Superior temporal gyrus (tissue), 1 donor: ENCODE results near the gene BCKDK.
A peak's percentile ranks its signal among the peaks of the same experiment; 100 is the strongest.

Experiments
- DNase-seq: peaks from one replicate; pipeline ENCODE4 v3.0.0-alpha.2; 2016; ENCODE audit errors: extremely low spot score

The BCKDK gene

GRCh38 chr16:31108035-31108793 lies at the start of gene BCKDK:
TSS of gene BCKDK (plus strand) at chr16:31108386. CDS start at chr16:31109224, 838 bp downstream.
- peak; percentile 77 for DNase-seq

- DNase-seq = no peak
These were observed 46.9 kb upstream of the BCKDK start for GRCh38 chr16:31061126-31061812.

GRCh38 chr16:31061813-31062440 lies 46.3 kb upstream of the BCKDK start:
- DNase-seq = no peak

GRCh38 chr16:31063495-31063842 lies 44.7 kb upstream of the BCKDK start:
- no peak for DNase-seq

DNA sequence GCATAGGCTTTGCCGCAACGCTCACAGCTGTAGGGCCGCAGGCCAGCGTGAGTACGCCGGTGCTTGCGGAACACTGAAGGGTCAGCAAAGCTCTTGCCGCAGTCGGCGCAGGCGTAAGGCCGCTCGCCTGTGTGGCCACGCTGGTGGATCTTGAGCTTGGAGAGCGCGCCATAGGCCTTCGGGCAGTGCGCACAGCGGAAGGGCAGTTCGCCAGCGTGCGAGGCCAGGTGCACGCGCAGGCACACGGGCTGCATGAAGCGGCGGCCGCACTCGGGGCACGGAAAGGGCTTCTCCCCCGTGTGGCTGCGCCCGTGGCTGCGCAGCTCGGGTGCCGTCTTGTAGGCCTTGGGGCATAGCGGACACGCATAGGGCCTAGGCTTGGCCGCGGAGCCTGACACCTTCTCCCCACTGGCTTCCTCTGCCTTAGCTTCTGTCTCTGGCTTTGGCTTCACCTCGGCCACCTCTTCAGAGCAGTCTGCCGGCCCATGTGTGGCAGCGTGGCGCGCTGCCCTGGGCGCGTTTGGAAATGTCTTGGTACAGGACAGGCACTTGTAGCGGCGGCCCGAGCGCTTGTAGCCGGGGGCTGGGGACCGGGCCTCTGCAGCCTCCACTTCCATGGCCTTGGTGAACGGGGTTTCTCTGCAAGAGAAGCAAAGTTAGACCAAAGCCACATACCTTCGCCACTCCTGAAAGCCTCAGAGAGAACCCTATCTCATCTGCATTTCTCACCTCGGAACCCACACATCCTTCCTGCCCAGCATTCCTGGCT lies 44.2 kb upstream of the BCKDK start:
- no peak for DNase-seq

DNA sequence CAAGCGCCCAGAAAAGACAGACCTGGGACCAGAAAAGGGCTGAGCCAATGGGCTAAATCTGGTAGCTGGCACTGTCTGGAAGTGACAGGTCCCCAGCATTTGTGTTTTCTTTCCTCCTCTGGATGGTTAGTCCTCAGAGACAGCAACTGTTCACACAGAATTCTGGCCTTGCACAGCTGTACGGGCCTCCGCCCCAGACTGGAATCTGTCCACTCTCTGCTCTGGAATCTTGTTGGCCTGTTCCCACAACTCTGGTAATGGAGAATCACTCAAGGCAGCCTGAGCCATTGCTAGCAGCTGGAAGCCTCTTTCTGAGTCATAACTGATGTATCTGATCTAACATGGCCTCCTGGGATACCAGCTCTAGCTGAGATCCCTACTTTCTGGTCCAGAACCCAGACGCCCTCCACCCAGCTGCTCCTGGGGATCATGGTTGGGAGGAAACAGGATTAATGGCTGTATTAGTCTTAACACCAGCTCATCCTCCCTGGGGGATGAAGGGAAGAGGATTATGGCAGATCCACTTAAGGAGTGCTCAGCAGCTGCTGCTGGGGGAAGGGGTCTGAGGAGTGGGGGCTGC lies 43.2 kb upstream of the BCKDK start:
- no peak for DNase-seq

DNA sequence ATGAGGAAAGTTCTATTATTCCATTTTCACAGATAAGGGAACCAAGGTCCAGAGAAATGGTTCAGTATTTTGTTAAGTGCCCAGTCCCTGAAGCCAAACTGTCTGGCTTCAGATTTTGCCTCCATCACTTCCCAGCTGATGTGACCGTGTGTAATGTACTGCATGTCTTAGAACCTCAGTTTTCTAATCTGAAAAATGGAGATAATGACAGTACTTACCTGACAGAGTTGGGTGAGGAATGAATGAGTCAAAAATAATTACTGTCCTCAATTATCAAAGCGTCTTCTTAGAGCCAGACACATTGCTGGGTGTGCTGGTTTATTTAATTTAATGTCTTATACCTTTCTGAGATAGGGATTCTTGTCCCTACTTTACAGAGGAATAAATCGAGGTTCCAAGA lies 40.8 kb upstream of the BCKDK start:
- DNase-seq = no peak

GRCh38 chr16:31071861-31072260 lies 36.3 kb upstream of the BCKDK start:
- no peak for DNase-seq

GRCh38 chr16:31072540-31073141 lies 35.5 kb upstream of the BCKDK start:
- peak; percentile 30 for DNase-seq

- DNase-seq = peak; percentile 91
These were observed 34.8 kb upstream of the BCKDK start for GRCh38 chr16:31073142-31073969.

- peak; percentile 100 for DNase-seq
These were observed 34.0 kb upstream of the BCKDK start, which contains the start of the genes ZNF646 and ZNF668 for GRCh38 chr16:31073970-31074813. TSS of gene ZNF646 (plus strand) at chr16:31074422. CDS start at chr16:31076325, 1,903 bp downstream. TSS of gene ZNF668 (minus strand) at chr16:31074240. CDS start at chr16:31064459, 9,781 bp downstream.

GRCh38 chr16:31074814-31075183 lies 33.4 kb upstream of the BCKDK start:
- no peak for DNase-seq

DNA sequence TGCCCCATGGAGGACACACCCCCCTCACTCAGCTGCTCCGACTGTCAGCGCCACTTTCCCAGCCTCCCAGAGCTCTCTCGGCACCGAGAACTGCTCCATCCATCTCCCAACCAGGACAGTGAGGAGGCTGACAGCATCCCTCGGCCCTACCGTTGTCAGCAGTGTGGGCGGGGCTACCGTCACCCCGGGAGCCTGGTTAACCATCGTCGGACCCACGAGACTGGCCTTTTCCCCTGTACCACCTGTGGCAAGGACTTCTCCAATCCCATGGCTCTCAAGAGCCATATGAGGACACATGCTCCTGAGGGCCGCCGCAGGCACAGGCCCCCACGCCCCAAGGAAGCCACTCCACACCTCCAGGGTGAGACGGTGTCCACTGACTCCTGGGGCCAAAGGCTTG lies 31.9 kb upstream of the BCKDK start:
- no peak for DNase-seq

DNA sequence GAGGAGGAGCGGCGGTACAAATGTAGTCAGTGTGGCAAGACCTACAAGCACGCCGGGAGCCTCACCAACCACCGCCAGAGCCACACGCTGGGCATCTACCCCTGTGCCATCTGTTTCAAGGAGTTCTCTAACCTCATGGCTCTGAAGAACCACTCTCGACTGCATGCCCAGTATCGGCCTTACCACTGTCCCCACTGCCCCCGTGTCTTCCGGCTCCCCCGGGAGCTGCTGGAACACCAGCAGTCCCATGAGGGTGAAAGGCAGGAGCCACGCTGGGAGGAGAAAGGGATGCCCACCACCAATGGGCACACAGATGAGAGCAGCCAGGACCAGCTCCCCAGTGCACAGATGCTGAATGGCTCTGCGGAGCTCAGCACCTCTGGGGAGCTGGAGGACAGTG lies 31.2 kb upstream of the BCKDK start:
- DNase-seq = no peak

- no peak for DNase-seq
These were observed 30.4 kb upstream of the BCKDK start for GRCh38 chr16:31077592-31078396.

GRCh38 chr16:31078597-31079341 lies 29.4 kb upstream of the BCKDK start:
- DNase-seq = no peak

GRCh38 chr16:31079342-31079944 lies 28.7 kb upstream of the BCKDK start:
- no peak for DNase-seq
